GM19467 (cell line): Measurements from ENCODE around the gene FSD1.
"Not testable (repeated sequence)": the region's sequence is repeated elsewhere in the genome, so short reads cannot be mapped to it uniquely, and the experiment has no call there.

Experiments used
- ATAC-seq: cut with Tn5 transposase; IDR thresholded peaks from one replicate; pipeline ENCODE4 v1.9.1; 2021; ENCODE audit warnings: mild to moderate bottlenecking, moderate library complexity; ENCODE audit not compliant: unreplicated experiment

The FSD1 gene

GRCh38 chr19:4342314-4342614, 37.9 kb downstream of the FSD1 start:
- no peak for ATAC-seq

GRCh38 chr19:4342615-4343369, 38.4 kb downstream of the FSD1 start:
- peak; percentile 87 for ATAC-seq

GRCh38 chr19:4343370-4344307, 39.2 kb downstream of the FSD1 start, which contains the start of gene MPND:
Gene MPND, plus strand, starts transcription at chr19:4343562. Its CDS starts 32 bp downstream, at chr19:4343594.
- peak; percentile 44 for ATAC-seq

GRCh38 chr19:4345342-4346019, 41.1 kb downstream of the FSD1 start:
- no peak for ATAC-seq

GRCh38 chr19:4346020-4346383, 41.6 kb downstream of the FSD1 start:
- ATAC-seq: no peak

- no peak for ATAC-seq
These were observed 43.1 kb downstream of the FSD1 start for GRCh38 chr19:4347521-4347920.

- ATAC-seq: not testable (repeated sequence)
These were observed 44.8 kb downstream of the FSD1 start for GRCh38 chr19:4349225-4349624.

GRCh38 chr19:4350111-4350510, 45.7 kb downstream of the FSD1 start:
- no peak for ATAC-seq

GRCh38 chr19:4350726-4351125, 46.3 kb downstream of the FSD1 start:
- ATAC-seq: no peak

GRCh38 chr19:4352701-4353121, 48.3 kb downstream of the FSD1 start:
- no peak for ATAC-seq

GRCh38 chr19:4354282-4354681, 49.9 kb downstream of the FSD1 start:
- ATAC-seq: no peak

- ATAC-seq: no peak
These were observed 50.5 kb downstream of the FSD1 start for GRCh38 chr19:4354897-4355296.

GRCh38 chr19:4357095-4357797, 52.8 kb downstream of the FSD1 start:
- no peak for ATAC-seq

GRCh38 chr19:4357921-4358326, 53.5 kb downstream of the FSD1 start:
- ATAC-seq: no peak

- no peak for ATAC-seq
These were observed 54.6 kb downstream of the FSD1 start for GRCh38 chr19:4358709-4359626.

- ATAC-seq: no peak
These were observed 55.2 kb downstream of the FSD1 start for GRCh38 chr19:4359627-4360000.

- no peak for ATAC-seq
These were observed 55.7 kb downstream of the FSD1 start for GRCh38 chr19:4360081-4360569.

GRCh38 chr19:4360641-4361151, 56.3 kb downstream of the FSD1 start:
- no peak for ATAC-seq
